HFFc6 (cell line): ENCODE data around the gene TANGO6. TPM values are rescaled to one million over a fixed set of nuclear protein-coding genes. Genes with fewer than 3 reads are reported as not detected.

ENCODE experiments used
- DNase-seq: peaks from one replicate; pipeline ENCODE4 v3.0.0-alpha.2; 2018
- H3K27ac Mint-ChIP-seq: 2 replicates; pipeline ENCODE4 v1.8.0; 2020; ENCODE audit warnings: mild to moderate bottlenecking, mixed read lengths
- H3K27me3 Mint-ChIP-seq: 2 replicates; pipeline ENCODE4 v1.8.0; 2021; ENCODE audit warnings: mild to moderate bottlenecking, moderate library complexity, mixed read lengths; ENCODE audit not compliant: insufficient read depth
- H3K36me3 Mint-ChIP-seq: 2 replicates; pipeline ENCODE4 v1.8.0; 2021; ENCODE audit warnings: low read depth, mixed read lengths
- H3K4me1 Mint-ChIP-seq: 2 replicates; pipeline ENCODE4 v1.8.0; 2020; ENCODE audit warnings: low read depth, mixed read lengths
- H3K4me3 Mint-ChIP-seq: 2 replicates; pipeline ENCODE4 v1.8.0; 2020; ENCODE audit warnings: mild to moderate bottlenecking, moderate library complexity, mixed read lengths
- H3K9me3 Mint-ChIP-seq: 2 replicates; pipeline ENCODE4 v1.8.0; 2020; ENCODE audit warnings: mild to moderate bottlenecking, mixed read lengths
- total RNA-seq, 6 experiments: library from RNA; stranded (reverse); fragmentation: NEBNext Ultra II Directional; extraction: Animal tissue kit (Norgen Biotek cat#: 25700); gene quantifications; 2 replicates in 1 of 6; 3 replicates in 5 of 6; pipeline ENCODE4 v1.2.3, GENCODE V29; 2021
- TF ChIP-seq, protein P1 (sequence below): fragments of 200-600 bp; sonication (generic); IDR thresholded peaks from 2 replicates; pipeline ENCODE4 v1.5.0; 2021; ENCODE audit warnings: antibody characterized with exemption, mild to moderate bottlenecking

TANGO6 gene
- total RNA-seq, 6 experiments from 2014 or later, result 14.7 to 22.1 (median 18.9) TPM

DNA sequence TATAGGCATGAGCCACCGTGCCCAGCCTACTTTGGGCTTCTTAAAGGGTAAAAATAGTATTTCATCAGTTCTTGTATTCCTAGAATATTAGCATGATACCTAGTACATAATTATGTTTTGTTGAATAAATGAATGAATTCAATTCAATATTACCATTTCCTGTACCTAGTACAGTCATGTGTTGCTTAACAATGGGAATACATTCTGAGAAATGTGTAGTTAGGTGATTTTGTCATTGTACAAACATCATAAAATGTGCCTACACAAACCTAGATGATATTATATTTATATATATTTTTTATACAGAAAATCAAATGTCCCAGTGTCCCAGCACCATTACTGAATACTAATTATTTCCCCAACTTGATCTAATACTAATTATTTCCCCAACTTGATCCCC, 176.5 kb downstream of the TANGO6 start:
- Mint-ChIP-seq H3K36me3 (peaks cover 7% of the 10 kb centered on the region), H3K27ac (no peak overlapping the region), H3K4me1 (peaks cover 16% of the 10 kb centered on the region), H3K4me3 (no peak overlapping the region), H3K9me3 (no peaks in the 10 kb centered on the region), H3K27me3 (no peaks in the 10 kb centered on the region; the same call in 1 of the 2 replicates)
- TF ChIP-seq, protein P1, sequence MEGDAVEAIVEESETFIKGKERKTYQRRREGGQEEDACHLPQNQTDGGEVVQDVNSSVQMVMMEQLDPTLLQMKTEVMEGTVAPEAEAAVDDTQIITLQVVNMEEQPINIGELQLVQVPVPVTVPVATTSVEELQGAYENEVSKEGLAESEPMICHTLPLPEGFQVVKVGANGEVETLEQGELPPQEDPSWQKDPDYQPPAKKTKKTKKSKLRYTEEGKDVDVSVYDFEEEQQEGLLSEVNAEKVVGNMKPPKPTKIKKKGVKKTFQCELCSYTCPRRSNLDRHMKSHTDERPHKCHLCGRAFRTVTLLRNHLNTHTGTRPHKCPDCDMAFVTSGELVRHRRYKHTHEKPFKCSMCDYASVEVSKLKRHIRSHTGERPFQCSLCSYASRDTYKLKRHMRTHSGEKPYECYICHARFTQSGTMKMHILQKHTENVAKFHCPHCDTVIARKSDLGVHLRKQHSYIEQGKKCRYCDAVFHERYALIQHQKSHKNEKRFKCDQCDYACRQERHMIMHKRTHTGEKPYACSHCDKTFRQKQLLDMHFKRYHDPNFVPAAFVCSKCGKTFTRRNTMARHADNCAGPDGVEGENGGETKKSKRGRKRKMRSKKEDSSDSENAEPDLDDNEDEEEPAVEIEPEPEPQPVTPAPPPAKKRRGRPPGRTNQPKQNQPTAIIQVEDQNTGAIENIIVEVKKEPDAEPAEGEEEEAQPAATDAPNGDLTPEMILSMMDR, result no peak
- no peak for DNase-seq

DNA sequence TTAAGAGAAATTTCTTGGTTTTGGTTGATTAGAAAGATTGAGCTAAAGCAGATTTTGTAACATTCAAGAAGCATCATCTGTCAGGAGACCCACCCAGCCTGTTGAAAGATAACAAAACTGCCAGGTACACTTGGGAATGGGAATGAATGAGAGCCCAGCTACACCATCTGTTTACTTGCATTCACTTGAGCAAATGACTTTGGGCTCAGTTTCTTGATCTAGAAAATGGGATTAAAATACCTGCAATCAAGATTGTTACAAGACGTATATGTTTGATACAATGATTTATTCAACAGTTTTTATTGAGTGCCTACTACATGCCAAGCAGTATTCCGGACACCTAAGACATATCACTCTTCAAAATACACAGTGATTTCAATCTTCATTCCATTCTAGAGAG, 185.8 kb downstream of the TANGO6 start:
- Mint-ChIP-seq H3K27me3 (no peaks in the 10 kb centered on the region; the same call in 1 of the 2 replicates), H3K9me3 (no peaks in the 10 kb centered on the region), H3K4me3 (no peak overlapping the region), H3K4me1 (peaks cover 14% of the 10 kb centered on the region), H3K27ac (no peak overlapping the region), H3K36me3 (peaks cover 12% of the 10 kb centered on the region)
- no peak for DNase-seq
- TF ChIP-seq, protein P1, result no peak

DNA sequence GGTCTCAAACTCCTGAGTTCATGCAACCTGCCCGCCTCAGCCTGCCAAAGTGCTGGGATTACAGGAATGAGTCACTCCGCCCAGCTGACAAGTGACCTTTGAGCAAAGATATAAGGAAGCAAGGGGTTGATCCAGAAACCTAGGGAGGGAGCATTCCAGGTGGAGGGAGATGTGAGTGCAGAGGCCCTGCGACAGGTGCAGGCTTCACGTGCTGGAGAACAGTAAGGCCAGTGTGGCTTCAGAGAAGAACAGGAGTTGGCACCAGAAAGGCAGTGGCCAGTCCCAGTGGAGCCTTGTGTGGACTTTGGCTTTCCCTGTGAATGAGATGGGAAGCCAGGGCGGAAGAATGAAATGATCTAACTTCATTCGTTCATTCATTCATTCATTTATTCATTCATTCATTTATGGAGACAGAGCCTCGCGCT, 188.6 kb downstream of the TANGO6 start:
- no peak overlapping the region for H3K27ac Mint-ChIP-seq

DNA sequence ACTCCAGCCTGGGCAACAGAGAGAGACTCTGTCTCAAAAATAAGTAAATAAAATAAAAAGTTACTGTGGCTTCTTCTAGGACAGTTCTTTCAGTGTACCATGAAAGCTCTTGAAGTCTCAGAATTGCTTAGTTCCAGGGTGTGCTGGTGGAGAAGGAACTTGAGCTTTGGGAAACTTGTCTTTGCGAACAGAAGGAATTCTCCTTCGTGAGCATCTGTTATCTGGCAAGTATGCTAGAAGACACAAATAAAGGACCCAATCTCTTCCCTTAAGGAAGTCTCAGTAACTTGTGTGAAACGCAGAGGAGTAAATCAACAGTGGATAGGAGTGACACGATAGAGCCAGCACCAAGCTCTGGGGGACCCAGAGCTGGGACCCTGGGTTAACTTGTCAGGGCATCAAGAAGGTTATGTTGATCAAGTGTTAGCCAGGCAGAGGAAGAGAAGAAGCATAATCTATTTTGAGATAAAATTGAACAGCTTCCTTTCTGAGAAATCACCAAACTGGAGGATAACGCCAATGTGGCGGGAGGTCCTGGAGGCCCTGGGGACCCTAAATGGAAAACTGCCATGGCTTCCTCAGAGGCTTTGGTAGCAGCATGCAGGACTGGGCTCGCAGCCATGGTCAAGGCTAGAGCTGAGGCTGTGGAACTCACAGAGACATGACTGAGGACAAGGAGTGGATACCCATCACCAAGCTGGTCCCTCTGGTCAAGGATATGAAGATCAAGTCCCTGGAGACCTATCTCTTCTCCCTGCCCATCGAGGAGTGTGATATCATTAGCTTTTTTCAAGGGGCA, 190.0 kb downstream of the TANGO6 start:
- H3K9me3 Mint-ChIP-seq, result no peaks in the 10 kb centered on the region
- no peak for DNase-seq
- H3K27ac Mint-ChIP-seq, result no peak overlapping the region
- no peak overlapping the region for H3K4me3 Mint-ChIP-seq
- TF ChIP-seq, protein P1, result no peak
- H3K27me3 Mint-ChIP-seq, result no peaks in the 10 kb centered on the region; the same call in 1 of the 2 replicates
- H3K4me1 Mint-ChIP-seq, result no peaks in the 10 kb centered on the region
- peaks cover 19% of the 10 kb centered on the region for H3K36me3 Mint-ChIP-seq

More for the DNA sequence above, 188.6 kb downstream of the TANGO6 start:
- peaks cover 19% of the 10 kb centered on the region for H3K36me3 Mint-ChIP-seq
- TF ChIP-seq, protein P1, result no peak
- H3K9me3 Mint-ChIP-seq, result no peaks in the 10 kb centered on the region
- no peaks in the 10 kb centered on the region; the same call in 1 of the 2 replicates for H3K27me3 Mint-ChIP-seq
- no peak overlapping the region for H3K4me3 Mint-ChIP-seq
- DNase-seq, result no peak
- peaks cover 7% of the 10 kb centered on the region for H3K4me1 Mint-ChIP-seq

DNA sequence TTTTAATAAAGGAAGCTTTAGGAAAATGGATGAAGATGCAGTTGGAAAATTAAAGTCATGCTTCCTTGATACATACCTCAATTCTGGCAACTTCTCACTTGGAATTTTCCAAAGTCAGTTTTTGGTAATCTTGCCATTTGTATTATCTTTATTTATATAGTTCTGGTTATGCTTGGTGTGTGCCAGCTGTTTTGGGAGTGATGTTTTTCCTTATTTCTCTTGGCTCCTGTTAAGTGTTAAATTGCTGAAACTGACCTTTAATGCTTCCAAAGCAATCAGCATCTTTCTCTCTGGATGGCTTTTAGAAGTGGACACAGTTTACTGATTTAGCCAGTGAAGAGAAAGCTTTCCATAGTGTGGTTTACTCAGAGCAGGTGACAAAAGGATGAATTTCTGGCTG, 192.0 kb downstream of the TANGO6 start:
- no peak overlapping the region for H3K4me3 Mint-ChIP-seq
- TF ChIP-seq, protein P1, result no peak
- H3K4me1 Mint-ChIP-seq, result peaks cover 11% of the 10 kb centered on the region
- DNase-seq, result no peak
- no peaks in the 10 kb centered on the region for H3K9me3 Mint-ChIP-seq
- H3K27ac Mint-ChIP-seq, result no peak overlapping the region
- no peaks in the 10 kb centered on the region; the same call in 1 of the 2 replicates for H3K27me3 Mint-ChIP-seq
- H3K36me3 Mint-ChIP-seq, result peaks cover 19% of the 10 kb centered on the region
